GM18868 (cell line): ENCODE results near the gene UBE2D2.

Source experiments
- ATAC-seq: cut with Tn5 transposase; IDR thresholded peaks from one replicate; pipeline ENCODE4 v1.9.1; 2021; ENCODE audit warnings: mild to moderate bottlenecking, moderate library complexity; ENCODE audit not compliant: unreplicated experiment

Gene UBE2D2

DNA sequence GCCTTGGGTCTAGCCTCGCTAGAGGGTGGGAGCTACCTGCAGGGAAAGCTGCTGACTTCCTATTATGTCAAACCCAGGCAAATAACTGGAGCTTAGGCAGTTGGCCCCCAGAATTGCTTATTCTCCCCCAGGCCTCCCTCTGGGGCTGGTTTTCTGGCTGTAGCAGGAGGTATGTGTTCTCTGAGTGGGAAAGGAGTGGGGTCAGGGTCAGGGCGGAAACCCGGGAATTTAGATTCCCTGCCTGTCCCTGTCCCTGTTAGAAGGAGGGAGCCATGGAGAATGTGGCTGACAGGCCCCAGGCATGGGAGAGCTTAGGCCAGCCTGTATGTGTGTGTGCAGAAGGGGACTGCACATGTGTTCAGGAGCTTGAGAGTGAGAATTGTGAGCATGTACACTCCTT is 73.4 kb downstream of the UBE2D2 start:
- ATAC-seq, result no peak

DNA sequence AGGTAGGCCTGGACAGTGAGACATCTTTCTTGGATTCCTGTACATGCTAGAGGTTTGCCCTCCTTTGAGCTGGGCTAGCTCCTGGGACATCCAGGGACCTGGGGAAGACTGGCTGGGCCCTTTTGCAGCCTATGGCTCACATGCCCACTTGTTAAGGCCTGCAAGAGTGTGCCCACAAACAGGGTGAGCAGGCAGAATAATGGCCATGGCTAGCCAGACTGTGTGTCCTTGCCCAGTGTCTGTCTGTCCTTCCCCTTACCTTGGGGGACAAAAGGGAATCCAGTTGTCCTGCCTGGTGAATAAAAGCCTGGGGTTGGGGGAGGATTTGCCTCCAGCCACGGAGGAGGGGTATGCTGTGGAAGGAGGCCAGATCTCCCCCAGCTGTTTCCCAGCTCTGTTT is 74.1 kb downstream of the UBE2D2 start:
- ATAC-seq, result no peak

DNA sequence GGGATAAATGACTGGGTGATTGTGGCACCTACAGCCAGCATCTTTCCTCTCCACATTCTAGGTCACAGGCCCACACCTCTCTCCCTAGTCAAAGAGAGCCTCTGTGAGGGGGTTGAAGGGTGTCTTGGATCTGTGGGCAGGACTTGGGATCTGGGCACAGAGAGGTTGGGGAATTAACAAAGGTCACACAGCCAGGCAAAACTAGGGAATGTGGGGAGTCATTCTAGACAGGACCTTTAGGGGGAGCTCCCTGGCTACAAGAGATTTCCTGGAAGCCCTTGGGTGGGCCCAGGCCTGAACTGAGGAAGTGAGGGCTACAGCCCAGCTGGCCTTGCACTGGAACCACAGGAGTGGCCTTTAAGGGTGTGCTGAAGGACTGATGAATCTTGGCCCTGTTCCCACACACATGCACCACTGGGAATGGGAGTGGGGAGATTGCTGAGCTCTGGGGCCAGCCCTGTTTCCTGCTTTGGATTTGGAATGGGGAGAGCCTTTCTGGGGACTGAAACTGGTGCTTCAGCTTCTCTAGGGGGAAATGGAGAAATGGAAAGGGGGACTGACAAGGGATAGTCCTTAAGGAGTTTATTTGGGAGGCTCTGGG is 74.6 kb downstream of the UBE2D2 start:
- ATAC-seq, result no peak

DNA sequence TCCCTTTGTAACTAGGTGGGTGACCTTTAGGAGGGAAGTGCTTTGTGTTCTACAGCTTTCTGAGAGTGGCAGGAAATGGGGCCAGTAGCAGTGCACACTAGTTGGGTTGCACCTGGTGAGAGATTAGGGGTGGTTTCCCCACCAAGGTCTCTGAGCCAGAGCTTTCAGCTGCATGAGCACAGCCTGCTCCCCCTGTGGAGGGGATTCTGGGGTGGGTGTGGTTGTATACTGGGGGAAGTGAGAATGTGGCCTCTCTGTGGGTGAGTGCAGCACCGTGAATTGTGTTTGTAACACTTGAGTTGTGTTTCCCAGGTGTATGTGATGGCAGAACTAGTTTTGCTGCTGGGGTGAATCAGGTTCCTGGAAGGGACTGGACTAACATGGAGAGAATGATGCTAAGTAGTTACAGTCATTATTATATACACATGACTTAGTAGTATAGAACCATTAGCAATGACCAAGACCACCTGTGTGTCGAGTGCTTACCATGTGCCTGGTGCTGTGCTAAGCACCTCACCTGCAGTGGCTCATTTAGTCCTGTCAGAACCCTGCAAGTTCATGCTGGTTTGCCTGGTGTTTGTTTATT is 75.2 kb downstream of the UBE2D2 start:
- peak; percentile 83 for ATAC-seq

DNA sequence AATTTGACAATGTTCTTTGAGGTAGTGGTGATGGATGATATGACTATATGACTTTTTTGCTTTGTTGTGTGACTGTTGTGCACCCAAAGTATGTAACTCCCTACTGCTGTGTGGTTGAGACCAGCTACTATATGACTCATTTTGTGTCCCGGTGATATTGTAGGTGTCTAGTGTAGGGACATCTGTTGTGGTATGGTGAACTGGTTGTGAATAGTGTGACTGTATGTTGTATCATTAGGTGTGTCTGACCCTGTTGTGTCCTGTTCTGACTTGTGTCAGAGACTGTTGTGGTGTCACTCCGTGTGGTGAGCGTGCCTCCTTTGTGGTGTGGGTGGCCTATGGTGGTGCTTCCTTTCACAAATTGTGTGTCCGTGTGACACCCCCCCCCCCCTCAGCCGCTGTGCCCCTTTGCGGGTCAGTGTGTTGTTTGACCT is 75.9 kb downstream of the UBE2D2 start:
- no peak for ATAC-seq

DNA sequence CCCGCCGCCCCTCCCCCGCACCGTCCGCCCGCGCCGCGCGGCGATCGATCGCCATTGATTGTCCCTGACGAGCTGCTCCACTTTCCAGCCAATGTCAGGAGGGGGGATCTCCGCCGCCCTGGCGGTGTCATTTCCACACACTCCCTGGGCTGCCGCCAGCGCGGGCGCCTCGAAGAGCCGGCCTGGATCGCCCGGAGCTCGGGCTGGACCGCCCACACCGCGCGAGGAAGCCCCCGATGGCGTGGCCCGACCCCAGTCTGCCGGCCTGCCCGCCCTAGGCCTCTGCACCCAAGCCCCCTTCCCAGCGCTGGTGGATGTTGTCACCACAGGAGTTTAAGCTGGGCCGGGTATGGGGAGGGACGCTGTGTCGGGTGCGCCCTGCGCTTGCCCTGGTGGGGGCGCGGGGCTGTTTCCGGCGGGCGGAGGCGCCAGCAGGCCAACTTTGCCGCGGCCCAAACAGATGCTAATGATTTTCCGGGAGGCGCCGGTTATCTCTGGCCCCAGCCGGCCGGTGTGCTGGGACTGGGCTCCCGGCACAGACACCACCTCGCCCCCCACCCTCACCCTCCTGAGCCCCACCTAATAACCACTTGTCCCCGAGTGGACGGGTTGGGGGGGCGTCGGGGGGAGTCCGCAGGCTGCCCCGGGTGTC is 76.4 kb downstream of the UBE2D2 start:
- peak; percentile 25 for ATAC-seq

DNA sequence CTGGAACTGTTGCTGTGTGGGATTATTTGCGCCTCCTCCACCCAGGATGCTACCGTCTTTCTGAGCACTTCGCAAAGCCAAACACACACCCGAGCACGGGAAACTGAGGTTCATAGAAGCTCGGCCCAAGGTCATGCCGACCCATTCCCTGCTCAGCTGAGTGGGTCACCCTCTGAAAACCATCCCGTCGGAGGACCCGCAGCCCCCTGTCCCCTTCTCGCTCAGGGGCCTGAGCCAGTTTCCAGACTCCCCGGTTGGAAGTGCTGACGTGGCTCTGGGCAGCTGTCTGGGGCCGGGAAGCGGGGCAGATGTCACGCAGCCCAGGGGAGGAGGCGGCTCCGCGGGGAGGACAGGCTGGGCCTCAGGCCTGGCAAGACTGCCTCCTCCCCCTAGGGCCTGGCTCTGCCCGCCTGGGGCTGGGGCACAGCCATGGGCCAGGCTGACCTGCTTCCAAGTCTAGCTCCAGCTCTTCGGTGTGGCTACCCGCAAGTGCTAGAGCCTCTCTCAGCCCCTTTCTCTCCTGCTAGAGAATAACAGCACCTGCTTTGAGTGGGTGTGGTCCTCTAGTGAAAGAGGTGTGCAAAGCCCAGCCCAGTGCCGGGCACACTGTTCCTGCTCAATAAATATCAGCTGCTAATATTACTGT is 77.1 kb downstream of the UBE2D2 start:
- ATAC-seq, result no peak

DNA sequence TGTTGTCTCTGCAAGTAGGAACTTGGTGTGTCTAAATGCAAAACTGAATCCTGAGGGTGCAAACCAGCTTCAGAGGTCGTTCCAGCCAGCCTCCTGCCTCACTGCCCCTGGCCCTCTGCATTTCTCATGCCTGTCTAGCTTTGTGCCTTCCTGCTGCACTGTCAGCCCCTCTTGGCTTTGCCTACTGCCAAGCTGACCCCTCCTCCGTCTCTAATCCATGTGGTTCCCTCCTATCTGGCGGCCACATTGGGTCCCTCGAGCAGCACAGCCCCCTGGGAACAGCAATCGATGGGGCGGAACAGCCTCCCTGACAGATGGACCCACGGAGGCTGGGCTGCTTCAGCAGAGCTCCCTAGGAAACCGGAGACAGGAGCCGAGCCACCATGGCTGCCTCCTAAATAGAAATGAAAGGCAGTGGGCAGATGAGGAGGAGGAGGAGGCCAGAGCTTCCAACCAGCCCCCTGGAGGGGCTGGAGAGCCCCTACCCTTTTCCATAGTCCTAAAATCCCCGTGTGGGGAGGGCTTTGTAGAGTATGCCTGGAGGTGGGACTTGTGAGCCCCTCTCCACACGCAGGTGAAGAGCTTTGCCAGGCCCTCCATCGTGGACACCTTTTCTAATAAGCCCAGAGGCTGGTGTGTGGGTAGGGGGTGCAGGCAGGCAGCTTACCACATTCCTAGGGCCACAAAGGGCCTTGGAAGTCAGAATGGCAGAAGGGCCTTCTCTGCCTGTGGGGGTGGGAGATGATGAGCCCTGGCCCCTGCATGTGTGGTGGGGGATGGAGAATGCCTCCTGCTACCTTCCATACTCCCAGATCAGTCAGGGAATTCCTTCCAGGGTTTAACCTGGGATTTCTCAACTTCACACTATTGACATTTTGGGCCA is 77.8 kb downstream of the UBE2D2 start:
- no peak for ATAC-seq

DNA sequence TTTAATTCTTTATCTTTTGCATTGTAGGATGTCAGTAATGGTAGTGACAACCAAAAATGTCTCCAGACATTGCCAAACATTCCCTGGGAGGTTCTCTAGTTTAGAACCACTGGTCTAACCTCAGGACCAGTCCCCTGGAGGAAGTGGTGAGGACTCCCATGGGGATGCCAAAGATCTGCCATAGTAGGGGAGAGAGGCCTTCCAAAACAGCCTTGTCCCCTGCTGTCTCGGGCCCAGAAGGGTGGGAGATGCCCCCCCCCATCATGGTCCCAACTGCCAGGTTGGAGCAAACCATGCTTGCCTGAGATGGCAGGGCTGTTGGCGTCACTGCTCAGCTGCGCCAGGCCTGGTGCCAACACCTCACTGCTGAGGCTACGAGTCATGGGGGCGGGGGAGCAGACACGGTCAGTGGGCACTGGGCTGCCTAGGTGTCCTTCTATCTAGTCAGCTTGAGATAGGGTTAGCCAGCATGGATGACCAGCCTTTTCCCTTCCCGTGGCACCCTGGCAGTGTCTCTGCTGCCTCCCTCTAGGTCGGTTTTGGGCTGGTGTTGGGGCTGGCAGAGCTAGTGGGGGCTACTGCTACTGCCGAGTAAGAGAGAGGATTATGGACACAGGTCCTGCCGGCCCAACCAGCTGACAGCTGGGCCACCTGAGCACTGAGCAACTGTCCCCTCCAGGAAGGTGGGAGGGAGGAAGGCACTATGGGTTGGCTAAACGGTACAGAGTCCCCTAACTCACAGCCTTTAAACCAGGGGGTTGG is 78.7 kb downstream of the UBE2D2 start:
- ATAC-seq, result no peak

DNA sequence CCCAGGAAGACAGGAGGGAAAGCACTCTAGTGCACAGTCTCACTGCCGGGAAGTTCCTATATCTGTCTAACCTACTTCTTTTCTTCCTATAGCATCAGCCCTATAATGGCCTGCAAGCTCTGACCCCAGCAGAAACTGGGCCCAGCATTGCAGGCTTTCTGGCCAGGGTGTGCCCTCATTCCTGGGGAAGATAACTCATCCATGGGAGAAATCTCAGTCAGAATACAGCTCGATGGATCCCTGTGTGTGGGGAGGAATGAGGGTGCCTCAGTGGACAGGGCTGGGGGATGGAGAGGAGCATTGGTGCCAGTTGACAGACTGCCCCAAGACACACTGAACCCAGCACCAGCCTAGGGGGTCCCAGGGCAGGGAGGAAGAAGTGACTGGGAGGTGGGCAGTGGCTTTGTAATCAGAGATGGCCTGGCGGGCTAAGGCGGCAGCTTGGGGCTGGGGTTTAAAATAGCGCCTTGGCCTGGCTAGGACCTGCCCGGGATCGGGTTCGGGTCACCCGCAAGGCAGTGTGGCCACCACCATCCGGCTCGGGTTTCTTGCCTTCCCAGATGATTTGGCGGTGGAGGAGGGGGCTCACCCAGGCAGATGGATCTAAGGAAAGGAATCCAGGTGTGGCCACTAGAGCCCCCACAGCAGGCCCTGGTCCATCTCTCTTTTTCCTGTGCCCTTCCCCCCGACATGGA is 79.4 kb downstream of the UBE2D2 start:
- ATAC-seq, result no peak

DNA sequence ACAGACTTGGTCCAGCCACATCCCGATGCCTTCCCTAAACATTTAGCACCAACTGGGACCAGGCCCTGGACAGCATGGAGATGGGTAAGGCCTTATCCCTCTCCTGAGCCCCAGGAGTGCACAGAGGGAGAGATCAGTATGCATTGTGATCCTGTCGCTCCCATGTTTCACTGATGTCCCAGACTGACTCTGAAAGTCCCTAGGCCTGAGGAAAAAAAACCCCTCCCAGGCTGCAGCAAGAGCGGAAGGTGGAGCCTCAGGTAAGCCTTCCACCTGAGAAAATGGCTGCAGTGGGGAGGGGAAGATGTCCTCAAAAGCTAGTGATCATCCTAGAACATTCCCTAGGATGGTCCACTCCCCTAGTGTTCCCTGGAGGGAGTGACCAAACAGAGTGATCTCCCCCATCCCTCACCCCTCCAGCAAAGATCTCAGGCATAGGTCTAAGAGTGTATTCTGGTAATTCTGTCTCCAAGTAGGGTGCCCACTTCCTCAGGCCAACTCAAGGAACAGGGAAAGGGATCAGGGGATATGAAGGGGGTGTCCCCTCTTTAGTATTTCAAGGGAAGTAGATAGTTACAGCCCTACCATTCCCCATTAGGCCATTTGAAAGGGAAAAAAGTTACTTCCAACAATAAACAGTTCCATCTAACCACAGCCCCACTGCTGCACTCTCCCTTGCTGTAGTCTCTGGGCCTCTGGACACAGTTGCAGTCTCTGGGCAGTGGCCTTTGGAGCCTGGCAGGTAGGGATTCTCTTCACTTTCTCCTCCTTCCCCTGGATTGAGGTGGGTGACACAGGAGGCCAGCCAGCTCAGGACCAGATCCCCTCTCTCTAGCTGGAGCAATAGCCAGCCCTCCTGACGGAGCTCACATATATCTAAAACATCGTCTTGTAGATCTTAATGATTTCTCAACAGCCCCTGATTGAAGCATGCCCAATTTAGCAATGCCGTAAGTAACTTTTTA is 80.3 kb downstream of the UBE2D2 start:
- ATAC-seq, result no peak

DNA sequence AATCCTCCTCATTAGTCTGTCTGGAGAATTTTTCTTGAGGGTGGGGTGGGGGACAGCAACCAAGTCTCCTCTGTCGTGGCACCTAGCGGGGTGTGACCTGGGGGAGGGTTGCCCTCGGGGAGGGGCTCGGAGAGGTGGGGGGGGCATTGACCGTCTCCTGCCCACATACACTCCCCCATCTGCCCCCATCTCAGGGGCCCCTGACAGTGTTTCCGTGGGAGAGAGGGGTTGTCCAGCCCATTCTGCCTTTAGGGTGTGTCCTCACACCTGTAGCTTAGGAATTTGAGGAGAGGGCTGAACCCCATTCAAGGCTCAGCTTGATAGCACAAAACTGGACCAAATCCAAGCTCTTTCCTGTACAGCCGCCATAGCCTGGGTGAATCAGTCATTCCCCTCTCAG is 81.1 kb downstream of the UBE2D2 start:
- no peak for ATAC-seq

DNA sequence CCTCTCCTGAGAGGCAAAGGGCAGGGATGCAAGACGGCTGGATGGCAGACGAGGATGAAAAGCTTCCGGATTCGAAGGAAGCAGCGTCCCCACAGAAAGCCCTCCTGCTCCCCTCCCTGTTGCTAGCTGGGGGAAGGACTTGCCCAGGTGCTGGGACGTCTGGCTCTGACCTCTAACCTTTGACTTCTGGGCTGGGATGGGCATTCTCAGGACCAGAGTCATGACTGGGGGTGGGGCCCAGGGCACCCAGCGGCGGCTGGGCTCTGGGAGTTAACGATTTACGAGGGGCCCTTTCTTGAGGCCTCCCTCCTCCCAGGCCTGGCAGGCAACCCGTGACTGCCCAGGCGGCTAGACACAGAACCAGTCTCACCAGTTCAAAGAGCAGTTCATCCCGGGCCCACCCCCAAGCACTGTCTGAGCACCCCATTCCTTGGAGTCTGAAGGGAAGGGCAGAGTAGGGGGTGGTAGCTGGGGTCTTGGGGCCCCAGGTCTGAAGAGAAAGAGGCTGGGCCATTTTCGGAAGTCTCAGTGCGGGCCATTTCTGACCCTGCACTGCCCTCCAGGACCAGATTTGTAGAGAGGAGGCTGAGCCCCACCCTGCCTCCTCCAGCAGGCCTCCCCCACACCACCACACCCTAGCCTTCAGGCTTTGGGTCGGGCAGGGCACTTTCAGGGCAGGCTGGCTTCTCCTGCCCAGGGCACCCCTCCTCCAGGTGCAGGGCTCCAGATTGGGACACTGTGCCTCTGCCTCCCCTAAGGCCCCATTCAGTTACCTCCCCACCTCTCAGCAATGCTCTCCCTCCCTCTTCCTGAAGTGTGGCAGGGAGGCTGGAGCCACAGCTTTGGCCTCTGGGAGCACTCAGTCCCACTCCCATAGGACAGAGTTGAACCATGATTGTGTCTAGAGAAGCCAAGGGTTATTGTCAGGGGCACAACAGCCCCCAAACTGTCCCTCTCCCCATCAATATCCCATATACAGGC is 82.0 kb downstream of the UBE2D2 start:
- ATAC-seq, result no peak

DNA sequence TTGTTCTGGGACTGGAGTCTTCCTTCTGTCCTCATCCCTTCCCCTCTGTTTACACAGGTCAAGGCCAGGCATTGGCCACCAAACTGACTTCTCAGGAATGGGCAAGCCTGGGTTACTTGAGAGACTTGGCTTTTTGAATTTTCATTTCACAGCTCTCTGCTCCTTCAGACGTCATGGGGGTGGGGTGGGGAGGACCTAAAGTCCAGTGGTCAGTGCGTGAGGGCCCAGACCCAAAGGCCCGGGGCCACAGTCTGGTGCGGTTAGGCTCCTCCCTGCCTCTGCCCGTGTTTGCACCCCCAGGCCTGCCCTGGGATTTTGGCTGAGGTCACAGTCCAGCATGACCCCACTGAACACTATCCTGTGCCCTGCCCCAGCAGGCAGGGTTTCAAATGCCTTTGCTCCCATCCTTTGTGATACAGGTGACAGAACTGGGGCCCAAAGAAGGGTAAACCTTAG is 82.9 kb downstream of the UBE2D2 start:
- no peak for ATAC-seq

DNA sequence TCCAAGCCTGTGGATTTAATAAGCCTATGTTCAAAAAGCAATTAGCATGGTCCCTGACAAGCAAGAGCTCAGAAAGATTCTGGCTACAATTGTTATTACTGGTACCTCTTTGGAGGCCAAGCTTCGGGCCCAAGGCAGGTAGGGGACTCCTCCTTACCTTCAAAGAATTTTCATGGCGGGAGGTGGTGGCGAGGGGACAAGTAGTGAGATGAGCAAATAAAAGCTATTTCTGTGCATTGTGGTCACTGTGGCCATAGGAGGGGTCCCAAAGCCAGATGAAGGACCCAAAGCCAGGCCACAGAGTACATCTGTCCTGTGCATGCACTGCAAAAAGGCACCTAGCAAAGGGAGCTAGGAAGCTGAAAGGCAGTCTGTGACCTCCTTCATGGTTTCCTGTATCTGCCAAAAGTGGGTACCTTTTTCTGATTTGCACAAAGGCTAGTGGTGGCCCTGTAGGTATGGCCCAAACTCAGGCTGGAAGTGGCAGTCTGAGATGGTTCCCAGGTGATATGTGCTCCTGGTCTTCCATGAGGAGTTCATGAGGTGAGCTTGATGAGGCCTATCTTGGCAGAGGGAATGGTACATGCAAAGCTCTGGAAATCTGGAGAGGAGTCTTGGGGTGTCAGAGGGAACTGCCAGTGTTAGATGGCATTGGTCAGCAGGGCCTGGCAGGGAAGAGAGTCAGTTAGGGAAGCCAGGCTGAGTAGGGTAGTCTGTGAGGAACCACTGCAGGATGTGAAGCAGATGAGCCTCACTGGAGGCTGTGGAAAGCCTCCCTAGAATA is 83.7 kb downstream of the UBE2D2 start:
- ATAC-seq, result no peak

DNA sequence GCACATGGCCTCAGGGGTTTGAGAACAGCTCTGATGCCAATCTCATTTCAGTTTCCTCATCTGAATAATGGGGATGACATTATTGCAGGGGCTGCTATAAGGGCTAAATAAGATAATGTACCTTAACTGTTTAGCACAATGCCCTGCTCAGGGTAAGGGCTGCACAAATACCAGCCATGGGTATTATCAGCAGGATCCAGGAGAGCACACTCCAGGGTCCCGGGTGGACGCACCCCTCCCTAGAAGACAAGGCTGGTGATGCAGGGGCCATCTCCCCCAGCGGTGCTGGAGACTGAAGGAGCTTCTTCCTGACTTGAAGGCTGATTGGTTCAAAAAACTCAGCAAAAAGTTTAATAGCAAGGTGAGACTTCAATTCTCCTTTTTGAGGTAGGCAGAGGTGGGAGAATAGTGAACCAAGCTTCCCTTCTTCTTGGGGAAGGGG is 84.3 kb downstream of the UBE2D2 start:
- ATAC-seq, result no peak
